HepG2 (cell line): ENCODE measurements around the gene IQCK. TPM values are rescaled to one million over a fixed set of nuclear protein-coding genes. Genes with fewer than 3 reads are reported as not detected.
A peak's percentile ranks its signal among the peaks of the same experiment; 100 is the strongest.

Experiments used
- ATAC-seq: fragments of 200-7000 bp; cut with Tn5 transposase; 3 replicates; pipeline ENCODE4 v1.9.1; 2020; ENCODE audit warnings: mild to moderate bottlenecking, moderate library complexity
- BruUV-seq: library from RNA; stranded (reverse); fragments of 400-500 nt; replicated peaks from 2 replicates; lab custom pipeline; 2021; lab: Mats Ljungman, UMichigan
- CTCF ChIA-PET: fragments of 300-600 bp; formaldehyde crosslinking; extraction: SDS; loops from one replicate; lab custom pipeline; 2021; ENCODE audit warnings: low total read pairs, inconsistent platforms, low intra/inter-chr PET ratio; lab: Yijun Ruan, JAX
- POLR2A ChIA-PET: fragments of 350-600 bp; sonication (Branson Sonifier 250); formaldehyde crosslinking; loops from one replicate; lab custom pipeline; 2020; ENCODE audit warnings: antibody characterized with exemption, inconsistent platforms; lab: Yijun Ruan, JAX
- DNase-seq: peaks from one replicate; pipeline ENCODE4 v3.0.0-alpha.2; 2015; ENCODE audit warnings: low spot score
- FAIRE-seq: peaks from 3 replicates; lab custom pipeline; 2011; peaks lifted over from hg19 to GRCh38; lab: Jason Lieb, UNC
- H2AFZ ChIP-seq: one replicate; pipeline ENCODE4 v1.6.1; 2011; ENCODE audit warnings: low read length, inconsistent platforms
- H3K27ac ChIP-seq: fragments of 300-600 bp; 3 replicates; pipeline ENCODE4 v1.8.0; 2011; ENCODE audit warnings: mixed run types, mild to moderate bottlenecking, mixed read lengths, low read length, inconsistent platforms; ENCODE audit not compliant: insufficient read depth; ENCODE audit errors: extremely low read length
- H3K27me3 ChIP-seq, 2 experiments: fragments of 200-600 bp in 1 of 2; 2 replicates in 1 of 2; 3 replicates in 1 of 2; pipeline versions ENCODE4 v1.6.0 to v1.8.0; 2011; ENCODE audit warnings: low read length in 2 of 2, mild to moderate bottlenecking in 2 of 2, moderate library complexity in 2 of 2, inconsistent platforms in 1 of 2; ENCODE audit not compliant: insufficient read depth in 2 of 2, control insufficient read depth in 1 of 2
- H3K36me3 ChIP-seq, 2 experiments: fragments of 200-600 bp in 1 of 2; replicated peaks in 1 of 2; 2 replicates in 1 of 2; 3 replicates in 1 of 2; pipeline versions ENCODE4 v1.5.1 to v1.8.0; 2011; ENCODE audit warnings: low read length in 2 of 2, inconsistent platforms in 1 of 2; ENCODE audit not compliant: insufficient read depth in 2 of 2, control insufficient read depth in 1 of 2
- H3K4me1 ChIP-seq: 2 replicates; pipeline ENCODE4 v1.5.1; 2012; ENCODE audit warnings: low read length, inconsistent platforms; ENCODE audit not compliant: insufficient read depth
- H3K4me2 ChIP-seq: 2 replicates; pipeline ENCODE4 v1.6.0; 2011; ENCODE audit warnings: low read depth, low read length, inconsistent platforms
- H3K4me3 ChIP-seq, 3 experiments: fragments of 200-600 bp in 1 of 3; sonication (generic), shearing (Covaris generic) in 1 of 3; replicated peaks in 1 of 3; 2 replicates each; pipeline ENCODE4 v1.5.1; 2011 to 2016; ENCODE audit warnings: low read length in 3 of 3, inconsistent platforms in 2 of 3, low read depth in 2 of 3, mild to moderate bottlenecking in 2 of 3, control low read depth in 1 of 3, mixed read lengths in 1 of 3; ENCODE audit not compliant: insufficient read depth in 1 of 3
- H3K79me2 ChIP-seq: one replicate; pipeline ENCODE4 v1.6.1; 2011; ENCODE audit warnings: low read length, inconsistent platforms; ENCODE audit not compliant: insufficient read depth
- H3K9ac ChIP-seq: 2 replicates; pipeline ENCODE4 v1.6.0; 2011; ENCODE audit warnings: mild to moderate bottlenecking, low read depth, low read length, inconsistent platforms; ENCODE audit not compliant: insufficient read depth
- H3K9me3 ChIP-seq: 2 replicates; pipeline ENCODE4 v1.5.1; 2012; ENCODE audit warnings: mild to moderate bottlenecking, low read length
- H4K20me1 ChIP-seq: 2 replicates; pipeline ENCODE4 v1.6.0; 2011; ENCODE audit warnings: inconsistent platforms, mild to moderate bottlenecking, low read length, moderate library complexity; ENCODE audit not compliant: insufficient read depth
- ATF7 ChIP-seq, 2 experiments: fragments of 450-650 bp in 1 of 2; sonication (generic) in 1 of 2; formaldehyde crosslinking in 1 of 2; IDR thresholded peaks; 2 replicates each; pipeline versions ENCODE4 v1.4.0 to v1.6.1; 2016 to 2020; ENCODE audit warnings: antibody characterized with exemption in 1 of 2, mild to moderate bottlenecking in 1 of 2, missing genetic modification reagents in 1 of 2
- CREB1 ChIP-seq, 2 experiments: fragments of 450-650 bp in 1 of 2; IDR thresholded peaks; 2 replicates each; pipeline ENCODE4 v1.6.1; 2016 to 2017; ENCODE audit warnings: control low read depth in 1 of 2, mild to moderate bottlenecking in 1 of 2, missing compliant biosample characterization in 1 of 2, missing genetic modification characterization in 1 of 2
- EZH2 ChIP-seq: conservative IDR thresholded peaks from 2 replicates; pipeline ENCODE4 v1.6.1; 2012; ENCODE audit warnings: mild to moderate bottlenecking, low read depth, low read length, moderate library complexity
- MAFF ChIP-seq: IDR thresholded peaks from 2 replicates; pipeline ENCODE4 v1.6.1; 2011; ENCODE audit warnings: low read depth, low read length, improper control_type of control experiment
- MAFK ChIP-seq, 2 experiments: IDR thresholded peaks in 1 of 2; conservative IDR thresholded peaks in 1 of 2; 2 replicates each; pipeline ENCODE4 v1.6.1; 2011; ENCODE audit warnings: improper control_type of control experiment in 2 of 2, low read length in 2 of 2
- NCOR1 ChIP-seq: fragments of 200-600 bp; sonication (generic); IDR thresholded peaks from 2 replicates; pipeline ENCODE4 v1.7.0; 2017; ENCODE audit warnings: antibody characterized with exemption, low read length, borderline replicate concordance
- NFKB2 ChIP-seq: sonication (generic); formaldehyde crosslinking; IDR thresholded peaks from 2 replicates; pipeline ENCODE4 v1.4.0; 2020; ENCODE audit warnings: missing genetic modification reagents, borderline replicate concordance
- ONECUT2 ChIP-seq: sonication (generic); formaldehyde crosslinking; IDR thresholded peaks from 2 replicates; pipeline ENCODE4 v1.4.0; 2020; ENCODE audit warnings: missing genetic modification reagents
- ZBTB38 ChIP-seq: sonication (generic); formaldehyde crosslinking; IDR thresholded peaks from 2 replicates; pipeline ENCODE4 v1.5.1; 2020; ENCODE audit warnings: mild to moderate bottlenecking, missing genetic modification reagents
- ZFP62 ChIP-seq: sonication (generic); formaldehyde crosslinking; IDR thresholded peaks from 2 replicates; pipeline ENCODE4 v1.4.0; 2020; ENCODE audit warnings: missing genetic modification reagents
- ZNF468 ChIP-seq: sonication (generic); formaldehyde crosslinking; IDR thresholded peaks from 2 replicates; pipeline ENCODE4 v1.8.0; 2022; ENCODE audit warnings: mild to moderate bottlenecking, moderate library complexity, missing genetic modification reagents
- WGBS: methylation state at CpG from one replicate; pipeline ENCODE4 v1.1.6; 2017; ENCODE audit warnings: low lambda C conversion rate; 5-methylcytosine and 5-hydroxymethylcytosine counted together
- in situ Hi-C: cut with HindIII; loops from 2 replicates; pipeline ENCODE4 v1.10.0; 2017; ENCODE audit warnings: low pct_unique_long_range_greater_than_20kb; ENCODE audit not compliant: extremely low pct_ligation_motif_present
- intact Hi-C: fragments of 100-400 bp; cut with micrococcal nuclease; formaldehyde crosslinking; loops from one replicate; pipeline ENCODE4 v1.10.0; 2022; ENCODE audit not compliant: unreplicated experiment
- polyA plus RNA-seq, 8 experiments: library from polyadenylated mRNA; depleted of rRNA in 3 of 8; stranded (reverse) in 7 of 8; unstranded in 1 of 8; fragments of >200 nt; fragmentation: Illumina TruSeq in 4 of 8; extraction: Trizol in 4 of 8; gene quantifications; 2 replicates each; pipeline versions ENCODE4 v1.2.1 to v1.2.3, GENCODE V29; 2011 to 2016; ENCODE audit warnings: low read depth in 4 of 8, missing spikeins in 1 of 8, mixed read lengths in 1 of 8; ENCODE audit not compliant: insufficient read depth in 1 of 8
- total RNA-seq, 5 experiments: library from RNA; depleted of rRNA; stranded (reverse); fragments of >200 nt; fragmentation: Illumina TruSeq; extraction: Trizol; gene quantifications; 2 replicates each; pipeline ENCODE4 v1.2.3, GENCODE V29; 2016; ENCODE audit warnings: low read depth in 1 of 5

The IQCK gene
- total and polyA plus RNA-seq, 2 of the 13 experiments (the other 11 are each of a cell fraction or from before 2014, with no cell fraction given): 5.1 to 7.3 TPM

DNA sequence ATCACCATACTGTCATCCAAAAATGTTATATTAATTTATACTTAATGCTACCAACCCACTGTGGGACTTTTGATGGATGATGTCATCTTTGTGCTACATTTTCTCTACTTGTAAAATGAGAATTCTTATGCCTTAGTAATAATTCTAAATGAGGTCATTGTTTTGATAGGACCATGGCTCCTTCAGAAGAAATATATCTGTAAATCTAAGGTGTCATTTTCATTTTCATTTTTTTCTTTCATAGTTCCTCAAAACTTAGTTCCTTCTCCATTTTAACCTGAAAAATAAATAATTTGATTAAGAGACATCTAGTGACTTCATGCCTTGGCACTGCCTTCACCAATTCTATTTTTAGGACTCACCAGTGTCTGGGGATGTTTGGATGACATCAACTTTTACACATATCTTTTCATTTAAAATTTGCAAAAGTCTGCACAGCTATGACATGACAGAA, 117.9 kb downstream of the IQCK start:
- in situ Hi-C loops: no loop called here
- no peaks in the 10 kb centered on the region for H3K79me2 ChIP-seq
- H4K20me1 ChIP-seq: no peaks in the 10 kb centered on the region
- intact Hi-C loops: no loop called here
- FAIRE-seq (no peak), DNase-seq (no peak), ATAC-seq (no peak)
- no peaks in the 10 kb centered on the region for H3K4me1 ChIP-seq
- TF ChIP-seq CREB1 (IDR thresholded peaks at IDR 0.05): peak; percentile 32; the same call in 1 of the 2 replicates
- TF ChIP-seq CREB1 (CRISPR knock-in tag; IDR thresholded peaks at IDR 0.05): no peak
- TF ChIP-seq ATF7 (IDR thresholded peaks at IDR 0.05): peak; percentile 96
- no peak for TF ChIP-seq ATF7 (CRISPR knock-in tag; IDR thresholded peaks at IDR 0.05)
- no peak for TF ChIP-seq NFKB2 (CRISPR knock-in tag)
- no peak for TF ChIP-seq EZH2
- no peak overlapping the region for H3K4me2 ChIP-seq
- no peak overlapping the region for H3K9ac ChIP-seq
- H3K27ac ChIP-seq: no peak overlapping the region
- no peak overlapping the region for H2AFZ ChIP-seq
- POLR2A ChIA-PET: interaction anchor here (0.6 kb wide), 1 partner anchor 16 kb away, joined by 3 read pairs; no protein-coding TSS in a partner anchor
- H3K4me3 ChIP-seq: no peak overlapping the region
- H3K36me3 ChIP-seq: no peaks in the 10 kb centered on the region
- CTCF ChIA-PET: no interaction called here
- no TSS peak for BruUV-seq
- no peaks in the 10 kb centered on the region for H3K9me3 ChIP-seq
- H3K27me3 ChIP-seq: no peaks in the 10 kb centered on the region

DNA sequence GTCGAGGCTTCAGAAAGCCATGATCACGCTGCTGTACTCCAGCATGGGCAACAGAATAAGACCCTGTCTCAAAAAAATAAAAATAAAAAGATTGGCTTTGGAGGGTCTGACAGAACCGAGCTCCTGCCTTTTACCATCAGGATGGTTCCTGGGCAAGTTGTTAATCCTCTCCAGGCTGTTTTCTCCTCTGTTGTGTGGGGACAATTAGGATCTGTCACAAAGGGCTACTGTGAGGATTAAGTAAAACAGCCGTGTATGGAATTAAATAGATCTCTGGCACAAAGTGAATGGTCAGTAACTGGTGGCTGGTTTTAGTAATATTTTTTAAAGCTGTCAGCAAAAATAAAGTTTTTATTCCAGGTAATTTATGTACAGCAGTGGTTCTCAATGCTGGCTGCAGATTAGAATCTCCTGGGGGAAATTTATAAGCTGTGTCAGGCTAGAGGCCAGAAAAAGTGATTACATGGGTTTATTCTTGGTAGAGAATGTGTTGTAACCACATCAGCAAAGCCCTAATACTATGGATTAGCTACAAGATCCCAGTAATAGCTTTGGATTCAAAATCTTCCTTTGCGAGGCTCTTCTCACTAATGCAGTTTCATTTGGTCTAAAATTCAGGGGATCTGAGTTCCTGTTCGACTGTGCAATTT, 119.4 kb downstream of the IQCK start:
- no peak for TF ChIP-seq NCOR1
- no peak for TF ChIP-seq ZFP62
- TF ChIP-seq ZNF468 (CRISPR knock-in tag): no peak
- TF ChIP-seq MAFF: 0 out of 2 replicates have a peak, but pooled peaks have one; percentile 21
- TF ChIP-seq MAFK (conservative IDR thresholded peaks at IDR 0.05 in 1 of 2, IDR thresholded peaks at IDR 0.05 in 1 of 2; ENCODE audit: low read length in 2 of 2): peak; percentile 50 to 63
- TF ChIP-seq ATF7 (IDR thresholded peaks at IDR 0.05): no peak
- no peak for TF ChIP-seq ATF7 (CRISPR knock-in tag; IDR thresholded peaks at IDR 0.05)
- no peak for TF ChIP-seq ONECUT2 (CRISPR knock-in tag)
- TF ChIP-seq ZBTB38 (CRISPR knock-in tag): no peak
- WGBS: 46% methylated on average over 6 of the region's 6 CpGs
- Histone ChIP-seq H2AFZ (no peak overlapping the region), H3K4me3 (no peak overlapping the region), H3K36me3 (no peaks in the 10 kb centered on the region), H3K79me2 (no peaks in the 10 kb centered on the region), H3K9me3 (no peaks in the 10 kb centered on the region), H3K27ac (no peak overlapping the region), H3K4me2 (no peak overlapping the region), H3K9ac (no peak overlapping the region), H4K20me1 (no peaks in the 10 kb centered on the region), H3K4me1 (no peaks in the 10 kb centered on the region), H3K27me3 (no peaks in the 10 kb centered on the region)
- intact Hi-C loops (no loop called here), in situ Hi-C loops (no loop called here)
- DNase-seq: no peak
- POLR2A ChIA-PET: no interaction called here
- FAIRE-seq: no peak
- ATAC-seq: no peak
- CTCF ChIA-PET: no interaction called here
- BruUV-seq: no TSS peak
